GM19351 (cell line): ENCODE measurements around the gene FBLN2.

Source experiments
- ATAC-seq: cut with Tn5 transposase; IDR thresholded peaks from one replicate; pipeline ENCODE4 v1.9.1; 2021; ENCODE audit warnings: mild to moderate bottlenecking, moderate library complexity; ENCODE audit not compliant: unreplicated experiment

The FBLN2 gene

DNA sequence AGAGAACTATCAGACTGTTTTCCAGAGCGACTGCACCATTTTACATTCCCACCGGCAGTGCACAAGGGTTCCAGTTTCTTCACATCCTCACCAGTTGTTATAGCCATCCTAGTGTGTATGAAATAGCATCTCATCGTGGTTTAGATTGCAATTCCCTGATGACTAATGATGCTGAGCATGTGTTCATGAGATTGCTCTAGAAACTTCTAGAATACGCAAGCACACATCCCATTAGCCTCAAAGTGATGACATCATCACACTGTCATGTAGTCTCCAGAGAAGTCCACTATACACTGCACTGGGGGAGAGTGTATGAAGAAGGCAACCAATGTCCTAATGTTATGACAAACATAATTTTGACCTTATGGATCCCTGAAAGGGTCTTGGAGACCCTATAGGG lies 30.1 kb downstream of the FBLN2 start:
- no peak for ATAC-seq

DNA sequence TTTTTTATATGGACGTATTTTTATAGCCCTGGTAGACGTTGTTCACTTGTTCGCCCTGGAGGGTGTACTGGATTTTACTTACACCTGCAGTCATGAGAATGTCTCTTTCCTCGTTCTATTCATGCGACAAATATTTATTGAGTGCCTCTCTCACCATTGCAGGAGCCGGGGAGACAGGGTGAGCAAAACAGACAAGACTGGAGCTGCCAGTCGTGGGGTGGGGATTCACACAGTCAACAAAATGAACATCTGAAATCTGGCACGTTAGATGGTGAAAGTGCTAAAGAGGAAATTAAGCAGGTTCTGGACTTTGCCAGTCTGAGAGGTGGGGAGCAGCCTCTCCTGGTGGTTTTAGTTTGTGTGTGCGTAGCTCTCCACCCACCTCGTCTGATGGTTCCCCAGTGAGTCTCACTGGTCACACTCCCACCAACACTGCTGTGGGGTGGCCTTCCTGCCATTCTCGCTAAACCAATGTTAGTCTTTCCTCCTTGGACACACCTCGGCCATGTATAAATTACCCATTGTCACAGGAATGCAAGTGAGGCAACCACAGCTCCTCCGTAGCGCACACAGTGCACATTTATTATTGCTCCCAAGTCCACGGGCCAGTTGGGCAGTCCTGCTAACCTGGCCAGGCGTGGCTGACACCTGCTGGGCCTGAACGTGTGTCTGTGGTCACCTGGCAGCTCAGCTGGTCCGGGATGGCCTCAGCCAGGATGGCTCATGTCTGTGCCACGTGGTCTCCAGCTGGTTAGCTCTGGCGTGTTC lies 31.5 kb downstream of the FBLN2 start:
- no peak for ATAC-seq

DNA sequence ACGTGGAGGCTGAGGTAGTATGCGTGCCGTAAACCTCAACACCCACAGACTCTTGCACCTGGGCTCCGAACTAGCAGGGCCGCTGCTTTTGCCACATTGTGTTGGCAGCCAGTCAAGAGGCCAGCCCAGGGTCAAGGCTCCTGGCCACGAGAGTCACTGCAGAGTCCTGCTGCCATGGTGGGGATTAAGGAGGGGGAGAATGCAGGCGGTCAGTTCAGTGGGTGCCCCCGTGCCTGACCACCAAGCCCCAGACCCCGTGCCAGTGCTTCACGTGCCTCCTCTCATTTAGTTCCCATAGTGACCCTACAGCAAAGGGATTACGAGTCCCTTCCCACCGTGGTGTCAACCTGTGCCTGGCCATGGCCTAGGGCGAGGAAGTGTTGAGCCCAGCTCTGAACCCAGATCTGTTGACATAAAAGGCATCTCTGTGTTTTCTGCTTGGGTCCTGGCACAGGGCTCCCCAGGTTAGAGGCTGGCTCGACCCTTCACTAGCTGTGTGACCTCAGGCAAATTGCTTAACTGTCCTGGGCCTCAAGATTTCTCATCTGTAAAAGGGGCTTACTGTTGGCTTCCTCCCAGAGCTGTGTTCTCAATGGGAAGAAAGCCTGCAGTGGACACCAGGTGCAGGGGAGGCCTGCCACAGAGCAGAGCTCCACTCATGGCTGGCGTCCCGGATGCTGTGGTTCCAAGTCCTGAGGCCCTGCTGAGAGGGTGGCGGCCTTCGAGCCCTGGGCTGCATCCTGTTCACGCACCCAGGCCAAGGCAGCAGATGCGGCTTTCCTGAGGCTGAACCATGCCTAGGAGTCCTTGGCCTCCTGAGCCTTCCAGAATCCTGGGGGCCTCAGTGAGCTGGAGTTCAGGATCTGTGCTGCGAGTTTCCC lies 32.8 kb downstream of the FBLN2 start:
- no peak for ATAC-seq

DNA sequence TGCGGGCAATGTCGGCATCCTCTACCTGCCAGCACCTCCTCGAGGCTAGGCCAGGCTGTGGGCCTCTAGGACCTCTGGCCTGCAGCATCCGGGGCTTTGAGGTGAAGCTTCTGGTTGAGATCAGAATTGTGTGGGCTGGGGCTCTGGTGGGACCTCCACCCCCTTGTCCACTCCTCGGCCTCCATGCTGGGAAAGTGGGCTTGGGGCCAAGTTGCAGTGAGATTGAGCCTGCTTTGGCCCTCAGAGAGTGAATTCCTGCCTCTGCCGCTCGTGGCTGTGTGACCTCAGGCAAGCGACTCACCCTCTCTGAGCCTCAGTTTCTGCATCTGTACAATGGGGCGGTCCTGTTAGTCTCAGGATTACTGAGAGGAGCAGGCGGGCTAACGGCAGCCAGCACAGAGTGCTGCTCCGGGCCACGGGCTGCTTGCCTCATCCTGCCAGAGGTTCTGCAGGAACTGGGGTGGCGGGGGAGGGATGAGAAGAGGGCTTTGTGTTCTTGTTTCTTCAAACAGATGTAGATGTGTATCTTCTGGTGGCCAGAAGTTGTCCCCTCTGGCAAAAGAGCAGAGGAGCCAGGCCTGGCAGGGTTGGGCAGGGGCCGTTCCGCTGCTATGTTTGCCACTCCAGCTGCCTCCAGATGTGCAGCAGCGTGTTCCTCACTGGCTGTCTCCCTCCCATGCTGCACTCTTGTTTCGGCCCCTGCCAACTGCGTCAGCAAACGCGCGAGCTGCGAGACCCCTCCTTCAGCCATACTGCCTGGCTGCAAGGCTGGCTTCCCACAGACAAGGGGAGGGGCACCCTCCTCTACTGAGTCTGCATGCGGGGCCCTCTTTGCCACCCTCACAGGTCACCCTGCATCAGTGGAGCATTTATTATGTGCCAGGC lies 33.7 kb downstream of the FBLN2 start:
- no peak for ATAC-seq

DNA sequence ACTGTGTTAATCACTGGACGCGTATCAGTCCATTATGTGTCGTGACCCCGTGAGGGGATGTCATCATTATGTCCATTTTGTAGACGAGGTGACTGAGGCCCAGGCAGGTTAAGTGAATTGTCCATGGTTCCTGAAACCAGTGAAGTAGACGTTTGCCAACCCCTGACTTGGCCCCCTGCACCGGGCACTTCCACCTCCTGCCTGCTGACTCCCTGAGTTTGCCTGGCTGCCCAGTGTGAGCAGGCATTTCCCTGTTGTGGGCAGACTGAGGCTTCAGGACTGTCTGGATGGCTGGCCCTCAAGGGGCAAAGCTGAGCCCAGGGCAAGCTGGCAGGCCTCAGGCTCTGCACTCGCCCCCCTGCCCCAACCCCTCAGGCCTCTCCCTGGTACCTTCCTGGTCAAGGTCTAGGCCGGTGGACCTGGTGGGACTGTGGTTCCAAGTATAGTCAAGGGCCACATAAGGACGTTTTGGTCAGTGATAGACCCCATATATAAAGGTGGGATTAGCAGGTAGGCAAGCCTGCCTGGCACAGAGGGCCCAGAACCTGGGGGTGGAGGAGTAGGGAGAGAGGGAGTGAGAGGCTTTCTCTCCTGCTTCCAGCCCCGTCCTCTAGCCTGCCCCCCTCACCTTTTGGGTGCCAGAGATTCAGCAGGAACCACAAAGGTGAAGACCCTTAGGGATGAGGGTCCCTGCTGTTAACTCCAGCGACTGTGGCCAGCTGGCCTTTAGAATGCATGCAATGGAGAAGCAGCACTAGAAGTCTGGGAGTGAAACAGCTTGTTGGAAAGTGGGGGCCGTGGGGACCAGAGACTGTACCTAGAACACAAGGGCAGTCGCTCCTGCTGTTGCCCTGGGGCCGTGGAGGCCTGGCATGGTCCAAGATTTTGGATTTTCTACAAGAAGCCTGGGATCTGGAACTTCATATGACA lies 34.6 kb downstream of the FBLN2 start:
- no peak for ATAC-seq

DNA sequence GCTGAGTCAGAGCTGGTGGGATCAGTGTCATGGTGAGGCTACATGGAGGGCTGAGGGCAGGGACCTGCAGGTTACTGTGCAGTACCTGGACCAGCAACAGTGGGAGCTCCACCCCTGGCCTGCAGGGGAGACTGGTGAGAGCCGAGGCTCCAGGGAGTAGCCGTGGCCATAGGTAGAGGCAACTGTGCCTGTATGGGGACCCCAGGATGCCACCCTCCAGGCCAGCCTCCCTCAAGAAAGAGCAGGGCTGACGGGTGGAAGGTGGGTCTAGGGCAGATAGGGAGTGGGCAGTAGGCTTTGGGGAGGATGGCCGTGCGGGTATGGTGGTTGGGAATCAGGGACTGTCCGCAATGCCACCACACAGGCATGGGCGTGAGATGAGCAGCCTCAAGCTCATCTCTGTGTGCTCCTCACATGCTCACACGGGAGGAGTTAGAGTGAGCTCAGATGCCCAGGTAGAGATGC lies 35.5 kb downstream of the FBLN2 start:
- no peak for ATAC-seq

DNA sequence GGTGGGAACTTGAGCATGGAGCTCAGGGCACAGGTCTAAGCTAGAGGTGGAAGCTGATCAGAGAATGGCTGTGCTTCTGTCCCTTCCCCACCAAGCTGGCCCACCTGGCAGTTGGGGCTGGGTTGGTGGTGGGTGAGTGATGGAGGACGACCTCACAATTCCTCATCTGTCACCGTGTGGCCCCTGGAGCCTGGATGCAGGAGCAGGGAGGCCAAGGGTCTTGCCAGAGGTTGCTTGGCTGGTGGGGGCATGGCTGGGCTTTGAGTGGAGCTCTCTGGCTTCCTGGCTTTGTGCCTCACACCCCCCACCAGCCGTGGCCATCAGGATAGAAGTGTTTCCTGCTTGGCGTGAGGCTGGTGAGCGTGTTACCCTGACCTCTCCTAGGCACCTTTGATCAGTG lies 36.0 kb downstream of the FBLN2 start:
- no peak for ATAC-seq

DNA sequence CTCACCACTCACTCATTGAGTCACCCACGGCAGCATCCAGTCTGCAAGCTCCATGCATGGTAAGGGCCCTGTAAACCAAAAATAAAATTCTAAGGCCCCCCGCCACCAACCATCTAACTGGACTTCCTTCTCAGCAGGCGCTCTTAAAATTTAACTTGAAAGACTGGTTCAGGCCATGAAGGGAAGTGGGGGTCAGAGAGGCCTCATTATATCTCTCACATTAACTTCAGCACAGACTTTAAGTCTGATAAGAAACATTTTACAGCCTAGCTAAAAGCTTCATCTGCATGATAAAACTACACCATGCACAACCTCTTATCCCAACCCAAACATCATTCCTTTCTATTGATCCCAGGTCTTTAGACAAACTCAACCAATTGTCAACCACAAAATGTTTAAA lies 38.5 kb downstream of the FBLN2 start:
- no peak for ATAC-seq

DNA sequence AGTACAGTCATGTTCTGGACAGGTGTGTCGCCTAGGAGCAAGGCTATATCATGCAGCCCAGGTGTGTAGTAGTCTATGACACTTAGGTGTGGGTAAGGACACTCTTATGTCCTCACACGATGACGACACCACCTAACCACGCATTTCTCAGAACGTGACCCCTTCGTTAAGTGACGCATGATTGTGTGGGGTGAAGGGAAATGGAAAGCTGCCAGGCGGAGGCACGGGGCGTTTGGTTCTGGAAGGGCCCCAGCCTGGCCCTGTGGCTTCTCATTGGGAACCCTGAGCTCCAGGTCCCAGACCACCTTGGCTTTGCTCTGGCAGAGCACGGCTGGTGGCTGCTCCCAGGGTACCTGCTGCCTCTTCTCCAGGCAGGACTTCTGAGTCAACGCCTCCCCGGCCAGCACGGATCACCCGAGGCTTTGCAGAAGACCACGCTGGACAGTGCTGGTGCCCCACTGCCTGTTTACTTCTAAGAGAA lies 39.3 kb downstream of the FBLN2 start:
- no peak for ATAC-seq

DNA sequence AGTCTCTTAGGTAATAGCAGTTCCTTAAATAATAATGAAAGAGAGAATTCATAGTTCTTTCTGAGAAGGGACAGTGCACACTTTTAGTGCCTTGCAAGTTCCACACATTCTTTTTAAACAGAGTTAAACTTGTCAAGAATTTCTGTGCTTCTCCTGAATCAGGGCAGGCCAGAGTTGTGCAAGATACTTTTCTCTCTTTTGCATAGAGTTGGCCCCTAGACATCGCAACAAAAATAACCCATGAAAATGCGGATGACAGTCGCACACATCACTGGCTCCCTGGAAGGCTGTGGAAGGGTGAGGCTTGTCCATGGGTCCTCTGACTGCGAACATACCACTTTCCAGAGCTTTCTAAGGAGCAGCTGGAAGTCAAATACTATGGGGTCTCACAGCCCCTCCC lies 40.1 kb downstream of the FBLN2 start:
- no peak for ATAC-seq

DNA sequence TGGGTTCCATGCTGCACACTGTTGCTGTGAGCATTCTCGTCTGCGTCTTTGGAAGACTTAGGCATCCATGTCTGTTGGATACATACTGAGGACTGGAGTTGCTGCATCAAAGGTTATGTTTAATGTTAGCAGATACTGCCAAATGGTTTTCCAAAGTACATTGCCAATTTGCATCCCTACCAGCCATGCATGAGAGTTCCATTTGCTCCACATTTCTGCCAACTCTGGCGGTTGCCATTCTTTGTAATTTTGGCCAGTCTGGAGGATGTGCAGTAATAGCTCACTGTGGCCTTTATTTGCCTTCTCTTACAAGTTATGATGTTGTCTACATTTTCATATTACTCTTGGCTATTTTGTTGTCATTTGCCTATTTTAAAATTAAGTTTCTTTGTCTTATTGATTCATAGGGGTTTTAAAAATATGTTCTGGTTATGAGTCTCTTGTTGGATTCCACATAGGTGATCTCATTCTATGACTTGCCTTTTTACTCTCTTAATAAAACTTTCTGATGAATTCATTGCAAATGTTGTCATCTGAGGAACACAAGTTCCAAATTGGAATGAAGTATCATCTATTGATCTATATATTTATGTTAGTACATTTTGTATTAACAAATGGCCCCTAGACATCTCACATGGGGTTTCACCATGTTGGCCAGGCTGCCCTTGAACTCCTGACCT lies 42.1 kb downstream of the FBLN2 start:
- no peak for ATAC-seq

DNA sequence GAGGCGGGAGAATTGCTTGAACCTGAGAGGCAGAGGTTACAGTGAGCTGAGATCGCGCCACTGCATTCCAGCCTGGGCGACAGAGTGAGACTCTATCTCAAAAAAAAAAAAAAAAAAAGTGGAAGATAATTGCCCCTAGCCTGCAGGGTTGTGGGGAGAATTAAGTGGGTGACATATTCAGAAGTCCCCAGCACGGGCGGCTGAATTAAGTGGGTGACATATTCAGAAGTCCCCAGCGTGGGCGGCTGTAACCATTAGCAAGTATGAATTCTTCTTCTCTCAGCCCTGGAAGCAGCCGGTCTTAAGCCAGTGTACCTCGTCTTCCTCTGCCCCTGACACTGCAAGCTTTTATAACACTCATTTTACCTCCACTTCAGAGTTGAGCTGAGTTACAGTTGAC lies 44.7 kb downstream of the FBLN2 start:
- ATAC-seq, result no peak

DNA sequence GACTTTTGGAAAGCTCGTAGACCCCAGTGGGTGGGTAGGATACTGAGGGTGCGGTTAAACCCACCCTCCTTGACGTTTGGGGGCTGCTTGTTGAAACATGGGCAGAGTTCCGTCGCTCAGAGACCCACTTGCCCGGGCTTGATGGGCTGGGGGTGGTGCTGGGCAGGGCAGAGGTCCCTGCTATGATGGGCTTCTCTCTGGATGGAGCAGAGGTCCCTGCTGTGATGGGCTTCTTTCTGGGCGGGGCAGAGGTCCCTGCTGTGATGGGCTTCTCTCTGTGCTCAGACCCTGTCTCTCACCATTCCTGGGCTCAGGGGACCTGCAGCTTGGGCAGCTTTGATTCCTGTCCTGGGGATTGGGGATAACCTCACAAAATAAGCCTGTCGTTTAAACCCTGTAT lies 45.2 kb downstream of the FBLN2 start:
- ATAC-seq, result no peak

DNA sequence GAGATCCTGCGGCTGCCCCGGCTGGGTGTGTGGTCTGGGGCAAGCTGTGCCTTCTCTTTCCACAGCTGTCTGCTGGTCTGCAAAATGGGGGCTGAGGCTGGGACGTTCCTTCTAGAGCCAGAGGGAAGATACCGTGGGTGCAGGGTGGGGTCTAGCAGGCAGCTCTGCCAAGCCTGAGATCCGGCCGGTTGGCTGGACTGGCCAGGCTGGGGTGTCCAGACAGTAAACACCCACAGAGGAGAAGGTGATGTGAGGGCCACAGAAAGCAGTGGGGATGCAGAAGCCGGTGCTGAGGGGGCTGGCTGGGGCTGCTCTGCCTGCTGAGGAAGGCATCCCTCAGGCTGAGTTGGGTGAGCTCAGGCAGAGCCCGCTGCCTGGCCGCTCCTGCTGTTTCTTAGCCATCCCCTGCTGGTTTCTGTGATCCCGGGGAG lies 46.1 kb downstream of the FBLN2 start:
- ATAC-seq, result no peak

DNA sequence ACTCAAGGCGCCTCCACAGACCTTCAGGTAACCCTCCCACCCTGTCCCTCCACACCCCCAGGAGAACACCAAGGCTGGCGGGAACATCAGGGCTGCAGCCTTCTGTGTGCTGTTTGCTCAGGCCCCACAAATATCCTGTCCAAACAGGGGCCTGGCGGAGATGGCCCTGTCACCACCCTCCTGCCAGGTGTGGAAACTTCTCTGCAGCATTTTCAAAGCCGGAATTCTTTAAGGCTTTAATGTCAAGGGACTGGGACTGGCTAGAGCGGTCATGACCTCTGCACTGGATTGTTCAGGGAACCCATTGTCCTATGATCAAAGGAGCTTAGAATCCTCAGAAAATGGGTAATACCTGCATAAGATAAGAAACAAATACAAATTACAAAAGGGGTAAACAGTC lies 46.6 kb downstream of the FBLN2 start:
- no peak for ATAC-seq

DNA sequence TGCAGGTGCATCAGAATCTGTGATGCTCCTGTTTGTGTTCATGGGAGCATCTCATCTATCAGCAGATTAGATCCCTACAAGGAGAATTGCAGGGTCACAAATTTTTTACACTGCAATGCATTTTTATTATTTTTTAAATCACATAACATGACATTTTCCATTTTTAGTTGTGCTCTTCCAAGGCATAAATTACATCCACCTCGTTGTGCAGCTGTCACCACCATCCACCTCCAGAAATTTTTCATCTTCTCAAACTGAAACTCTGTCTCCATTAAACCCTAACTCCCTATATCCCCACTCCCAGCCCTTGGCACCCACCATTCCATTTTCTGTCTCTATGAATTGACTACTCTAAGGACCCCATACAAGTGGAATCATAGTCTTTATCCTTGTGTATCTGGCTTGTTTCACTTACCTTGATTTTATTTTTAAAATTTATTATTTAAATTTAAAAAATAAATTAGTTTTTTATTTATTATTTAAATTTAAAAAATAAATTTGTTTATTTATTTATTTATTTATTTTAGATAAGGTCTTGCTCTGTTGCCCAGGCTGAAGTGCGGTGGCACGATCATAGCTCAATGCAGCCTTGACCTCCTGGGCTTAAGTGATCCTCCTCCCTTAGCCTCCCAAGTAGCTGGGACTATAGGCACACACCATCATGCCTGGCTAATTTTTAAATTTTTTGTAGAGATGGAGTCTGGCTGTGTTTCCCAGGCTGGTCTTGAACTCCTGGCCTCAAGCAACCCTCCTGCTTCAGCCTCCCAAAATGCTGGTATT lies 47.7 kb downstream of the FBLN2 start:
- ATAC-seq, result no peak

DNA sequence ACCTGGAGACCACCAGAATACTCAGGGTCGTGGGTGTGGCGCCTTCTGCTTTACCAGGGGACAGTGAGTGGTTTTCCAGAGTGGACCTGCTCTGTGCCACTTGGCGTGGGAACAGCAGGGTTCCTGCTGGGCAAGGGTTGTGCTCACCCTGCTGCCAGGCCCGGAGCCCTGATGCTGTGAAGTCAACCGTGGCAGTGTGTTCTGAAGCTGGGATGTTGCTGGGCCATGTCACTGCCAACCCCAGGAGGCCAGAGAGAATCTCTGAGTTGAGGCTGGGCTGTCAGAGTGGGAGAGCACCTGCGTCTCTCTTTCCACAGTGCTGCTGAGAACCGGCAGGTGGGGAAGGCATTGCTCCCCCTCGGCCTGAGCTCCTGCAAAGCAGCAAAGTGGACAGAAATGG lies 48.7 kb downstream of the FBLN2 start:
- ATAC-seq, result no peak

DNA sequence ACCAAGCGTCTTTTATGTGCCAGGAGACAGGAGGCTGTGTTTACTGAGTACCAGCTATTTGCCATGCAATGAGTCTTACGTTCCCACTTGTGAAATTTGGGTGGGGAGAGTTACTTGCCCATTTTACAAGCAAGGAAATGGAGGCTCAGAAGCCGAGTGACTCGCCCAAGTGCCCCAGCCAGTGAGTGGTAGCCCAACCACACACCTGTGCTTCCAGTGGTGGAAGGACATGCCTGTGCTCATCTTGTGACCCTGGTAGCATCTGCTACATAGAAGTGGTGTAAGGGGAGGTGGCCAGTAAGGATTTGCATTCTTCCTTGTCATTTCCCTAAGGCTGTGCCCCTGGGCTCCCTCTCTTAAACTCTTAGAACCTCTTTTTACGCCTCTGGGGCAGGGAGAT lies 49.3 kb downstream of the FBLN2 start:
- ATAC-seq, result no peak
